CD4-positive, alpha-beta T cell treated with Interleukin-6 for 4 hours (primary cell): ENCODE measurements around the gene AGR2.

Source experiments
- DNase-seq: peaks from one replicate; pipeline ENCODE4 v3.0.0-alpha.2; 2020; ENCODE audit warnings: mixed read lengths

AGR2 gene

GRCh38 chr7:16812542-16813231 is 7.9 kb upstream of the AGR2 start:
- no peak for DNase-seq

GRCh38 chr7:16811551-16811950 is 6.8 kb upstream of the AGR2 start:
- no peak for DNase-seq

- no peak for DNase-seq
Observed at GRCh38 chr7:16810573-16810972, 5.8 kb upstream of the AGR2 start.

GRCh38 chr7:16810112-16810511 is 5.3 kb upstream of the AGR2 start:
- no peak for DNase-seq

GRCh38 chr7:16805441-16805840 is 642 bp upstream of the AGR2 start:
- no peak for DNase-seq

GRCh38 chr7:16803881-16804673 is 722 bp downstream of the AGR2 start:
- no peak for DNase-seq

GRCh38 chr7:16803125-16803524 is 1.7 kb downstream of the AGR2 start:
- no peak for DNase-seq

- no peak for DNase-seq
Observed at GRCh38 chr7:16801579-16801978, 3.2 kb downstream of the AGR2 start.

GRCh38 chr7:16801111-16801542 is 3.7 kb downstream of the AGR2 start:
- no peak for DNase-seq

- DNase-seq, result no peak
Observed at GRCh38 chr7:16795624-16796023, 9.2 kb downstream of the AGR2 start.

GRCh38 chr7:16794986-16795385 is 9.8 kb downstream of the AGR2 start:
- DNase-seq, result no peak

- no peak for DNase-seq
Observed at GRCh38 chr7:16791905-16792698, 12.7 kb downstream of the AGR2 start.

GRCh38 chr7:16791071-16791470 is 13.7 kb downstream of the AGR2 start:
- DNase-seq, result no peak

- DNase-seq, result no peak
Observed at GRCh38 chr7:16787127-16787526, 17.7 kb downstream of the AGR2 start.

GRCh38 chr7:16786257-16786656 is 18.5 kb downstream of the AGR2 start:
- no peak for DNase-seq

- DNase-seq, result no peak
Observed at GRCh38 chr7:16785846-16786245, 19.0 kb downstream of the AGR2 start.

- DNase-seq, result no peak
Observed at GRCh38 chr7:16785321-16785720, 19.5 kb downstream of the AGR2 start.

- no peak for DNase-seq
Observed at GRCh38 chr7:16780596-16780995, 24.2 kb downstream of the AGR2 start.

GRCh38 chr7:16779051-16779450 is 25.7 kb downstream of the AGR2 start:
- no peak for DNase-seq

GRCh38 chr7:16778476-16778875 is 26.3 kb downstream of the AGR2 start:
- DNase-seq, result no peak

- DNase-seq, result no peak
Observed at GRCh38 chr7:16776053-16776452, 28.7 kb downstream of the AGR2 start.

- DNase-seq, result no peak
Observed at GRCh38 chr7:16774986-16775385, 29.8 kb downstream of the AGR2 start.

GRCh38 chr7:16774294-16774693 is 30.5 kb downstream of the AGR2 start:
- no peak for DNase-seq

GRCh38 chr7:16773884-16774283 is 30.9 kb downstream of the AGR2 start:
- no peak for DNase-seq
